ENCODE measurements around the gene SF3A2. TPM values are rescaled to one million over a fixed set of nuclear protein-coding genes. Genes with fewer than 3 reads are reported as not detected.
A peak's percentile ranks its signal among the peaks of the same experiment; 100 is the strongest.

Gene SF3A2
- total RNA-seq, 1 experiment from 2014 or later = 36.9 TPM

DNA sequence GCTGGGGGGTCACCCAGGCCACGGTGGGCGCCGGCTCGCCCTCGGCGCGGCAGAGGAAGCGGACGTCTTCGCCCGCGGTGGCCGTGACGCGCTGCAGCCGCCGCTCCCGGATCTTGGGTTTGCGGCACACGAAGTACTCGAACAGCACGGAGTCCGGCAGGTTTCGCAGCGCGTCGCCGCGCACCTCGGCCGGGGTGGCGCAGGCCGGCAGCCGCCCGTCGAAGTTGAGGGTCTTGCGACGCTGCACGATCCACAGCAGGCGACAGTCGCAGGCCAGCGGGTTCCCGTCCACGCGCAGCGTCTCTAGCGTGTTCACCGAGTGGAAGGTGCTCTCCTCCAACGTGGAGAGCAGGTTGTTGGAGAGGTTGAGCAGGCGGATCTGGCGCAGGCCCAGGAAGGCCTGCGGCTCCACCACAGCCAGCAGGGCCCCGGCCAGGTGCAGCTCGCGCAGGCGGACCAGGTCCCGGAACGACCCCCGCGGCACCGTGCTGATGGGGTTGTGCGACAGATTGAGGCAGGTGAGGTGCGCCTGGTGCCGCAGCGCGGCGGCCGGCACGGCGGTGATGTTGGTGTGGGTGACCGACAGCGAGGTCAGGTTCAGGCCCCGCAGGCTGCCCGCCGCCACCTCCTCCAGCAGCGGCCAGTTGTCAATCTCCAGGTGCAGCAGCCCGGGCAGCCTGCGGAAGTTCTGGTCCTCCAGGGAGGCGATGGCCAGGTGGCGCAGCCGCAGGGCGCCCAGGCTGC, 54.0 kb downstream of the SF3A2 start:
- DNase-seq (ENCODE audit: low read depth) = no peak

GRCh38 chr19:2291185-2291751, 54.6 kb downstream of the SF3A2 start:
- DNase-seq (ENCODE audit: low read depth) = no peak

GRCh38 chr19:2294687-2295335, 58.2 kb downstream of the SF3A2 start:
- DNase-seq (ENCODE audit: low read depth) = peak; percentile 77

DNA sequence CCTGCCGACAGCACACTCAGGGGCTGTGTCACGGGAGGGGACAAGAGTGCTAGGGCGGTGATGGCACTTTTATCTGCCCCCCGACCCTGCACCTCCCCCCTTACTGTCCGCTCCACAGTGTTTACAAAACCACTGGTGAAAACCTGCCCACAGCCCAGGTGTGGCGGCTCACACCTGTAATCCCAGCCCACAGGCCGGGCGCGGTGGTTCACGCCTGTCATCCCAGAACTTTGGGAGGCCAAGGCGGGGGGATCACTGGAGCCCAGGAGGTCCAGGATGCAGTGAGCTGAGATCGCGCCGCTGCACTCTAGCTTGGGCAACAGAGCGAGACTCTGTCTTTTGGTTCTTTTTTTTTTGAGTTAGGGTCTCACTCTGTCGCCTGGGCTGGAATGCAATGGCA, 59.5 kb downstream of the SF3A2 start:
- no peak for DNase-seq (ENCODE audit: low read depth)

Other genes with a start within 250 kb of the SF3A2 start
- 32.4 and 63.3 TPM in 2 replicates for gene BTBD2, start 221.1 kb upstream of the SF3A2 start, total RNA-seq (2014; rRNA removed; shearing (Covaris generic))
- 60.0 and 80.9 TPM in 2 replicates for gene MKNK2, start 185.6 kb upstream of the SF3A2 start, total RNA-seq (2014; rRNA removed; shearing (Covaris generic))
- 9.6 and 19.1 TPM in 2 replicates for gene MOB3A, start 140.5 kb upstream of the SF3A2 start, total RNA-seq (2014; rRNA removed; shearing (Covaris generic))
- gene IZUMO4, start 139.9 kb upstream of the SF3A2 start, total RNA-seq (2014; rRNA removed; shearing (Covaris generic)) = 0.15 TPM in 1 of 2 replicates, not detected in the other
- gene AP3D1, start 85.3 kb upstream of the SF3A2 start, total RNA-seq (2014; rRNA removed; shearing (Covaris generic)) = 61.0 and 93.3 TPM in 2 replicates
- 4.1 and 11.0 TPM in 2 replicates for gene DOT1L, start 72.9 kb upstream of the SF3A2 start, total RNA-seq (2014; rRNA removed; shearing (Covaris generic))
- 75.4 and 79.5 TPM in 2 replicates for gene PLEKHJ1, start 495 bp upstream of the SF3A2 start, total RNA-seq (2014; rRNA removed; shearing (Covaris generic))
- gene AMH, start 12.5 kb downstream of the SF3A2 start, total RNA-seq (2014; rRNA removed; shearing (Covaris generic)) = 1.5 and 2.9 TPM in 2 replicates
- not detected in 2 replicates for gene JSRP1, start 19.6 kb downstream of the SF3A2 start, total RNA-seq (2014; rRNA removed; shearing (Covaris generic))
- not detected in 2 replicates for gene PEAK3, start 45.4 kb downstream of the SF3A2 start, total RNA-seq (2014; rRNA removed; shearing (Covaris generic))
- not detected in 2 replicates for gene LINGO3, start 71.3 kb downstream of the SF3A2 start, total RNA-seq (2014; rRNA removed; shearing (Covaris generic))
- gene LSM7, start 91.8 kb downstream of the SF3A2 start, total RNA-seq (2014; rRNA removed; shearing (Covaris generic)) = 275 and 327 TPM in 2 replicates
- gene SPPL2B, start 91.9 kb downstream of the SF3A2 start, total RNA-seq (2014; rRNA removed; shearing (Covaris generic)) = 17.2 and 31.9 TPM in 2 replicates
- not detected in 2 replicates for gene TMPRSS9, start 123.4 kb downstream of the SF3A2 start, total RNA-seq (2014; rRNA removed; shearing (Covaris generic))
- 38.5 and 48.3 TPM in 2 replicates for gene TIMM13, start 190.8 kb downstream of the SF3A2 start, total RNA-seq (2014; rRNA removed; shearing (Covaris generic))
- 57.9 and 114 TPM in 2 replicates for gene LMNB2, start 220.1 kb downstream of the SF3A2 start, total RNA-seq (2014; rRNA removed; shearing (Covaris generic))
- 38.8 and 54.0 TPM in 2 replicates for gene GADD45B, start 239.3 kb downstream of the SF3A2 start, total RNA-seq (2014; rRNA removed; shearing (Covaris generic))

Measured in M059J (cell line).